Measurements from ENCODE around the gene CNOT6.

DNA sequence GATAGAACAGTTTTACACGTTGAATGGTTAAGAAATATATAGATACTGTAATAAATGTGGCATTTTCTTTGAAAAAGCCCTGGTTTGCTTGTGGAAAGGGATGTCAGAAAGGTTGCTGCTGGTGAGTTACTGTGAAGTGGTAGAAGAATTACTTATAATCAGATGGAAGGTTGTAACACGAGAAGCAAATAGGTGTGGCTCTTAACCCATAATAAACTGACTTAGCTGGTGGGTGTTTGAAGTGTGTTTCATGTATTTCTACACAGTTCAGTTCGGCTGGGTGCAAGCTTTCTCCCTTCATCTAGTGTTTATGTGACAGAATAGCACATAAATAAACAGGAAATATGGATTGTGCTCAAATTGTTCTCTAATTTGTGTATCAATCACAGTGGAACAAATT, 5.5 kb downstream of the CNOT6 start:
- TF ChIP-seq, protein P1, sequence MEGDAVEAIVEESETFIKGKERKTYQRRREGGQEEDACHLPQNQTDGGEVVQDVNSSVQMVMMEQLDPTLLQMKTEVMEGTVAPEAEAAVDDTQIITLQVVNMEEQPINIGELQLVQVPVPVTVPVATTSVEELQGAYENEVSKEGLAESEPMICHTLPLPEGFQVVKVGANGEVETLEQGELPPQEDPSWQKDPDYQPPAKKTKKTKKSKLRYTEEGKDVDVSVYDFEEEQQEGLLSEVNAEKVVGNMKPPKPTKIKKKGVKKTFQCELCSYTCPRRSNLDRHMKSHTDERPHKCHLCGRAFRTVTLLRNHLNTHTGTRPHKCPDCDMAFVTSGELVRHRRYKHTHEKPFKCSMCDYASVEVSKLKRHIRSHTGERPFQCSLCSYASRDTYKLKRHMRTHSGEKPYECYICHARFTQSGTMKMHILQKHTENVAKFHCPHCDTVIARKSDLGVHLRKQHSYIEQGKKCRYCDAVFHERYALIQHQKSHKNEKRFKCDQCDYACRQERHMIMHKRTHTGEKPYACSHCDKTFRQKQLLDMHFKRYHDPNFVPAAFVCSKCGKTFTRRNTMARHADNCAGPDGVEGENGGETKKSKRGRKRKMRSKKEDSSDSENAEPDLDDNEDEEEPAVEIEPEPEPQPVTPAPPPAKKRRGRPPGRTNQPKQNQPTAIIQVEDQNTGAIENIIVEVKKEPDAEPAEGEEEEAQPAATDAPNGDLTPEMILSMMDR (IDR thresholded peaks at IDR 0.05; ENCODE audit: insufficient read depth, low read length, poor library complexity, severe bottlenecking), result no peak
- no peak for TF ChIP-seq EZH2phosphoT487 (conservative IDR thresholded peaks at IDR 0.05; ENCODE audit: low read length)
